GM10266 (cell line): ENCODE measurements around the gene FEM1C.

Experiments
- DNase-seq: peaks from one replicate; pipeline ENCODE4 v3.0.0; 2012; ENCODE audit errors: extremely low spot score
- TF ChIP-seq, protein P1 (sequence below): IDR thresholded peaks from 2 replicates; pipeline ENCODE4 v1.5.1; 2012; ENCODE audit warnings: mild to moderate bottlenecking, low read depth; ENCODE audit not compliant: control insufficient read depth, insufficient read depth; ENCODE audit errors: missing control alignments

FEM1C gene

DNA sequence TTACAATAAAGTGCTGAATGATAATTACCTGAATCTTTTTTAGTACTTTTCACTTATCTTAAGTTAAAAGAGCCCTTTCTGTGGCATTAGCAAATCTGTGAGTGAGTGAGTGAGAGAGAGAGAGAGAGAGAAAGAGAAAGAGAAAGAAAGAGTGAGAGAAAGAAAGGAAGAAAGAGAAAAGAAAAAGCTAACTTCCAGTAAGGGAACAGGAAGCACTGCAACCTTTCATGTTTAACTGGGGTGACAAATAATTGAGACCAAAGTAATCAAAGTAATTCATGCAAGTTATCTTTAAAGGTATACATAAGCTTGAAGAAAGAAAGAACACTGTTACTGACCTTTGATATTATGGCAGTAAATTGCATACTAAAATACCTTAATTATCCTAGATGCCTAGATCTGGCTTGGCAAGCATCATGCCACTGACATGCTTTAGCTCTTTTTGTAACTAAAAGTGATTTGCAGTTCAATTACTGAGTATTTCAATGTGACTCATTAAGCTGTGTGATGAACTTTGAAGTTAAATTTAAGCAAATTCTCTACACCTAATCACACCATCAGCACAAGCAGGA is 21.7 kb downstream of the FEM1C start:
- no peak for DNase-seq

DNA sequence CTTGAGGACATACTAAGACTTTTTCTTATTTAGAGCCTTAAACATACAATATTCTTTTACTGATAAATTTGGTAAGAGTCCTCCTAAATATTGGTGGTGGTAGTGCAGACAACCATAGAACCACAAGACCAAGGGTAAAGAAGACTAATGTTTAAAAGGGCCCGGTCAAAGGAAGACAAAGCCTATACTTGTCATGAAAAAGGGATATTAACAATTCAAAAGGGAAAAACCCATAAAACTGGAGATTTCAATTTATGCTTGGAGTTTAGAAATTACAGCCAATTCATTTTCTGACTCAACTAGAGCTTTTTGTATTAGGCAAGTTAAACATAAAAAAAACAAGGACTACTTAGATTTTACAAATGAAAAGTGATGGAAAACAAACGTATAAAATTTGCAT is 24.4 kb downstream of the FEM1C start:
- TF ChIP-seq, protein P1, sequence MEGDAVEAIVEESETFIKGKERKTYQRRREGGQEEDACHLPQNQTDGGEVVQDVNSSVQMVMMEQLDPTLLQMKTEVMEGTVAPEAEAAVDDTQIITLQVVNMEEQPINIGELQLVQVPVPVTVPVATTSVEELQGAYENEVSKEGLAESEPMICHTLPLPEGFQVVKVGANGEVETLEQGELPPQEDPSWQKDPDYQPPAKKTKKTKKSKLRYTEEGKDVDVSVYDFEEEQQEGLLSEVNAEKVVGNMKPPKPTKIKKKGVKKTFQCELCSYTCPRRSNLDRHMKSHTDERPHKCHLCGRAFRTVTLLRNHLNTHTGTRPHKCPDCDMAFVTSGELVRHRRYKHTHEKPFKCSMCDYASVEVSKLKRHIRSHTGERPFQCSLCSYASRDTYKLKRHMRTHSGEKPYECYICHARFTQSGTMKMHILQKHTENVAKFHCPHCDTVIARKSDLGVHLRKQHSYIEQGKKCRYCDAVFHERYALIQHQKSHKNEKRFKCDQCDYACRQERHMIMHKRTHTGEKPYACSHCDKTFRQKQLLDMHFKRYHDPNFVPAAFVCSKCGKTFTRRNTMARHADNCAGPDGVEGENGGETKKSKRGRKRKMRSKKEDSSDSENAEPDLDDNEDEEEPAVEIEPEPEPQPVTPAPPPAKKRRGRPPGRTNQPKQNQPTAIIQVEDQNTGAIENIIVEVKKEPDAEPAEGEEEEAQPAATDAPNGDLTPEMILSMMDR: no peak
- no peak for DNase-seq

More for the DNA sequence above, 21.7 kb downstream of the FEM1C start:
- TF ChIP-seq, protein P1: no peak

DNA sequence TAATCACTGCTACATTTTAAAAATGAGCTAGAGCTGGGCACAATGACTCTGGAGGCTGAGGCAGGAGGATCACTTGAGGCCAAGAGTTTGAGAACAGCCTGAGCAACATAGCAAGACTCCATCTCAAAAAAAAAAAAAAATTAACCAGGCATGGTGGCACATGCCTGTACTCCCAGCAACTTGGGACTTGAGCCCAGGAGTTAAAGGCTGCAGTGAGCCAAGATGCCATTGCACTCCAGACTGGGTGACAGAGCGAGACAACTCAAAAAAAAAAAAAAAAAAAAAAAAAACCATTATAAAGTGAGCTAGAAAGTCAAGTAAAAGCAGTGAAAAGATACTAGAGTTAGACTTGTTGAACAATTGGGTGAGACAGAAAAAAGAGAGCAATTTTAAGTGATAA is 28.2 kb downstream of the FEM1C start:
- no peak for DNase-seq
- TF ChIP-seq, protein P1: no peak

DNA sequence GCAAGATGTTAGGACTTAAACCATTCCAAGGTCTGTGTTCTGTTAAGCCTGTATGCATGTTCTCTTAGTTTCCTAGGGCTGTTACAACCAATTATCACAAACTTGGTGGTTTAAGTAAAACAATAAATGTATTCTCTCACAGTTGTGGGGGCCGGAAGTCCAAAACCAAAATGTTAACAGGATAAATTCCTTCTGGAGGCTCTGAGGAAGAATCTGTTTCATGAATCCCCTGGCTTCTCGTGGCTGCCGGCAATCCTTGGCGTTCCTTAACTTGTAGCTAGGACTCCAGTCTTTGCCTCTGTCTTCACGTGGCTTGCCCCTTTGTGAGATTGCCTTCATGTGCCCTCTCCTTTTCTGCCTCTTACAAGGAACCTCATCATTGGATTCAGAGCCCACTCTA is 30.4 kb downstream of the FEM1C start:
- TF ChIP-seq, protein P1: no peak
- no peak for DNase-seq

DNA sequence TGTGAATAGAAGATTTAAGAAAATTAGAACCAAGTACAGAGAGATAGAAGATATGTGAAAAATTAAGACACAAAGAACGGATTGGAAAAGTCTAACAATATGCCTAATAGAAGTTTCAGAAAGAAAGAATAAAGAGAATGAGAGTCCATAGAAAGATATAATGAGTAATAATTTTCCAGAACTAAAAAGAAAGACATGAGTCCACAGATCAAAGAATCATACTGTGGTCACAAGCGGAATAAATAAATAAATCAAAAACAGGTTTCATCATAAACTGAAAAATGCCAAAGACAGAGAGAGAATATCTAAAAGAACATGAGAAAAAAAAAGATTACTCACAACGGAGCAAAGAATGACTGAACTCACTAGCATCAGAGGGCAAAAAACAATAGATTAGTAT is 32.9 kb downstream of the FEM1C start:
- TF ChIP-seq, protein P1: no peak
- no peak for DNase-seq

DNA sequence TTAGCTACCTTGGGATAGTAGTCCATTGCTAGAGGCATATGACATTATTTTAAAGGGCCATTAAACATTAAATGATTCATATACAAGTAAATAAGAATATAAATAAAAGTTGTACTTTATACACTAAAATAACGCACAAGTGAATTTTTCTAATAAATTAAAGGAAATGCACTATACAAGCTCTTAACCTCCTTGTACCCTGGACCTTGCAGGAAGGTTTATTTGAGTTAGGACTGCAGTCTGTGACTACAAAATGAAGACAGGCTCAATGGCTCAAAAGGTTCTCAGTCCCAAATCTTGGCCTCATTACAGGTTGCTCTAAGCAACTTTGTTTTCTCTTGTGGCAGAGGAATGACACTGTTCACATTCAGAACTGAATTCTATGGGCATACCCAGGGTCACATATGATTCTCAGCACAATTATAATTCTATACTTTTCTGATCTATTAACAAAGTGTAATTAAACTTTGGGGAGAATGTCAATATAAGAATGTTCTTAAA is 34.4 kb downstream of the FEM1C start:
- TF ChIP-seq, protein P1: no peak
- no peak for DNase-seq

DNA sequence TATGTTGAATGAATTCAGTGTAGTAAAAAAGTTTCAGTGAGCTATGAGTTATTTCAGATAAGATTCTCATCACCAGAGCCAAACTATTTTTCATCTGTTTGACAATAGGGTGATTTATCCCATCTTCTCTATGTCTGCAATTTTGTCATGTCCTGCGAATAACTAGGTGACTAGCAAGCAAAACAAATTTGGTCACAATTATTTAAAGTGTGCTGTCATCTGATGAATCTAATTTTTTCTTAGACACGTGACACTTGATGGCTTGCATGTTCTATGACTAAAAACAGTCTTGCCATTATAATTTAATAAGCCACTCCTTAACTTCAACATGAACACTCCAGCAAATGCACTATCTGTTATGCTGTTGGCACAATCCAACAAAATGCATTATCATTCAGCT is 35.0 kb downstream of the FEM1C start:
- no peak for DNase-seq
- TF ChIP-seq, protein P1: no peak
